HEK293T (cell line): Measurements from ENCODE around the gene POLN.

Experiments used
- CTBP1 ChIP-seq: fragments of 450-650 bp; IDR thresholded peaks from 2 replicates; pipeline ENCODE4 v1.6.1; 2016; ENCODE audit warnings: borderline replicate concordance
- FOXA1 ChIP-seq: fragments of 450-650 bp; IDR thresholded peaks from 2 replicates; pipeline ENCODE4 v1.6.1; 2016; ENCODE audit warnings: mild to moderate bottlenecking
- FOXK2 ChIP-seq: fragments of 450-650 bp; IDR thresholded peaks from 2 replicates; pipeline ENCODE4 v1.6.1; 2016; ENCODE audit warnings: mild to moderate bottlenecking
- HDGF ChIP-seq: fragments of 450-650 bp; IDR thresholded peaks from 2 replicates; pipeline ENCODE4 v1.6.1; 2017; ENCODE audit warnings: antibody characterized with exemption, borderline replicate concordance
- LEF1 ChIP-seq: fragments of 450-650 bp; IDR thresholded peaks from 2 replicates; pipeline ENCODE4 v1.6.1; 2017; ENCODE audit warnings: mild to moderate bottlenecking, borderline replicate concordance
- NFRKB ChIP-seq: fragments of 450-650 bp; IDR thresholded peaks from 2 replicates; pipeline ENCODE4 v1.6.1; 2016; ENCODE audit warnings: mild to moderate bottlenecking, moderate library complexity
- SP1 ChIP-seq: fragments of 450-650 bp; IDR thresholded peaks from 2 replicates; pipeline ENCODE4 v1.6.1; 2017
- TARDBP ChIP-seq: fragments of 450-650 bp; IDR thresholded peaks from 2 replicates; pipeline ENCODE4 v1.6.1; 2016
- ZNF384 ChIP-seq: fragments of 450-650 bp; IDR thresholded peaks from 2 replicates; pipeline ENCODE4 v1.6.1; 2016

- no peak for TF ChIP-seq SP1
- TF ChIP-seq NFRKB = no peak
- TF ChIP-seq TARDBP = no peak
- TF ChIP-seq FOXK2 = no peak
- TF ChIP-seq LEF1 = no peak
- no peak for TF ChIP-seq CTBP1
- TF ChIP-seq FOXA1 = no peak
- TF ChIP-seq HDGF = no peak
- no peak for TF ChIP-seq ZNF384
Observed at GRCh38 chr4:2071912-2072867, 169.7 kb downstream of the POLN start.
